Left renal cortex interstitium (tissue), 4 donors: ENCODE results near the gene PRPS1. TPM values are rescaled to one million over a fixed set of nuclear protein-coding genes. Genes with fewer than 3 reads are reported as not detected.
A peak's percentile ranks its signal among the peaks of the same experiment; 100 is the strongest.
"Not testable (repeated sequence)": the region's sequence is repeated elsewhere in the genome, so short reads cannot be mapped to it uniquely, and the experiment has no call there.

ENCODE experiments used
- DNase-seq, 4 donors: peaks; one replicate each; pipeline ENCODE4 v3.0.0-alpha.2; 2013; ENCODE audit warnings: low read depth in 4 of 4, low spot score in 2 of 4, missing footprints in 1 of 4
- polyA plus RNA-seq, 4 donors: library from polyadenylated mRNA; unstranded; fragments of 120-200 nt; gene quantifications; one replicate each; pipeline ENCODE4 v1.2.1, GENCODE V29; 2013; ENCODE audit not compliant: insufficient read length in 4 of 4

Gene PRPS1
- 10 to 100 TPM; 45.6 to 53.5 (median 52.2) TPM for polyA plus RNA-seq

DNA sequence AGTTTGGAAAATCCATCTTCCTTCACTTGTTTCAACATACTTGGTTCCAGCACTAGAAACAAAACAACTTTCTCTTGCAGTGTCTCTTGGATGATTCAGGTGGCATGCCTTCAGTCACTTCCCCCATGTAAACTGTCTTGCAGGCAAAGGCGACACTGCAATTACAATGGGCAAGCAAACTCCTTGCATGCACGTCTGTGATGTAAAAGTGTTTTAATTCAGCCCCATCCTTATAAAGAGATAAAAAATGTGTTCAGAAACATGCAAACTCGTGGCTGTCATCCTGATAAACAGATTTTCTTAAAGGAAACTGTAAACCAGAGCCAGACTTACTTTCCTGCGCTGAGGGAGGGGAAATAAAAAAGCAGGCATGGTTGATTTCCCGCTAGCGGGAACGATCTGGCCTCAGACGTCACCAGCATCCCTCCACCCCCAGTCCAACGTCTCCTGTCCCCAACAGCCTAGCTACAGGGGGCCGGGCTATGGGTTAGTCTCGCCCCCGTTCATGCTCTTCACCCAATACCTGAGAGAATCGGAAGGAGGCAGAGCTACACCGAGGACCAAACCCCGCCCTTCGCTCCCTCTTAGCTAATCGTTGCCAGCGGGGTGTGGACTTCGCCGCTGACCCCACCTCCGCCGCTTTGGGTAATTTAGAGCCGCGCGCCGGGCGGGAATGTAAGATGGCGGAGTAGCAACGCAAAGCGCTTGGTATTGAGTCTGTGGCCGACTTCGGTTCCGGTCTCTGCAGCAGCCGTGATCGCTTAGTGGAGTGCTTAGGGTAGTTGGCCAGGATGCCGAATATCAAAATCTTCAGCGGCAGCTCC, at the start of gene PRPS1:
PRPS1 (plus strand) TSS at position 673 of the 824 bp plus-strand sequence; CDS start at position 792, 119 bp downstream.
- peak; percentile 60 to 87 (median 77) for DNase-seq

- DNase-seq, result no peak
Measured at GRCh38 chrX:107579956-107580355, 48.4 kb upstream of the PRPS1 start.

DNA sequence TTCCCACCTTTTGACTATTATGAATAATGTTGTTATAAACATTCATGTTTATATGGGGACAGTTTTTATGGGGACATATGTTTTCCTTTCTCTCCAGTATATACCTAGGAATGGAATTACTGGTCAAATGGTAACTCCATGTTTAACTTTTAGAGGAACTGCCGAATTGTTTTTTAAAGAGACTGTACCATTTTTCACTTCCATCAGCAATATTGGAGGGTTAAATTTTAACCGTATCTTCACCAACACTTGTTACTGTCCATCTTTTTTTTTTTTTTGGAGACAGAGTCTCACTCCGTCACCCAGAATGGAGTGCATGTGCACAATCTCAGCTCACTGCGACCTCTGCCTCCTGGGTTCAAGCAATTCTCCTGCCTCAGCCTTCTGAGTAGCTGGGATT, 46.4 kb upstream of the PRPS1 start:
- DNase-seq, result no peak

GRCh38 chrX:107589243-107589642, 39.1 kb upstream of the PRPS1 start:
- DNase-seq, result no peak

GRCh38 chrX:107596651-107597050, 31.7 kb upstream of the PRPS1 start:
- DNase-seq, result no peak

- DNase-seq, result no peak
Measured at GRCh38 chrX:107597264-107597663, 31.0 kb upstream of the PRPS1 start.

GRCh38 chrX:107597791-107598190, 30.5 kb upstream of the PRPS1 start:
- no peak for DNase-seq

DNA sequence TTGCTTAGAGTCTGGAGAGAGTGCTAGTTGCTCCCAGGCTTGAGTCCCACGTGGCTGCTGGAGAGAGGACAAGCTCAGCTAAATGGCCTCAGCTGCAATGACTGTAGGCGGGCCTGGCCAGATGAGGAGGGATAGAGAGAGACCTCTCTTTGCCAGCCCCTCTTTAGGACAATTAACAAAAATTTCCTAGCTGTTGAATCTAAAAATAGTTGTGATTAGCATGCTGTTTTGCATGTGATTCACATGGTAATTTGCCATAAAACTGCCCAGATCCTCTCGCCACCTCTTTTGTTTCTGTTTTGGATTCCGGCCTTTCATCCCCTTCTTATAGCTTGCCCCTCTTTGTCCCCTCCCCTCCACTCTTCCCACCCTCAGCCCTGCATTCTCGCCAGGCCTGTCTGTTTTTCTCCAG, 28.9 kb upstream of the PRPS1 start:
- DNase-seq, result no peak

- DNase-seq, result no peak
Measured at GRCh38 chrX:107600366-107600765, 27.9 kb upstream of the PRPS1 start.

GRCh38 chrX:107601326-107601725, 27.0 kb upstream of the PRPS1 start:
- no peak for DNase-seq

DNA sequence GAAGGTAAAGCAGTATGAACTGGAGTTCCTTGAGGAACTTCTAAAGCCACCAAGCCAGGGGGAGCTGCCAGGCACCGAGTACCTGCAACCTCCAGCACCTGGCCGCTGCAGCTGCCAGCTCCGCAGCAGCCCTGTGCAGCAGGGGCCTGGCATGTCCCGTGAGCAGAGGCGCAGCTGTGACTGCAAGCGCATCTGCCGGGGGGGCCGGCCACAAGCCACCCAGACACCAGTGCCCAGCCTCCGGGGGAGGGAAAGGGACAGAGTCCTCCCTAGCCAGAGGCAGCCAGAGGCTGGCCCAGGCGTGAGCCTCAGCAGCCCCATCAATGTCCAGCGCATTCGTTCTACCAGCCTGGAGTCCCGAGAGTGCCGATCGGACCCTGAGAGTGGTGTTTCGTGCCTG, 26.6 kb upstream of the PRPS1 start:
- DNase-seq, result no peak

GRCh38 chrX:107602694-107603239, 25.5 kb upstream of the PRPS1 start:
- no peak for DNase-seq

DNA sequence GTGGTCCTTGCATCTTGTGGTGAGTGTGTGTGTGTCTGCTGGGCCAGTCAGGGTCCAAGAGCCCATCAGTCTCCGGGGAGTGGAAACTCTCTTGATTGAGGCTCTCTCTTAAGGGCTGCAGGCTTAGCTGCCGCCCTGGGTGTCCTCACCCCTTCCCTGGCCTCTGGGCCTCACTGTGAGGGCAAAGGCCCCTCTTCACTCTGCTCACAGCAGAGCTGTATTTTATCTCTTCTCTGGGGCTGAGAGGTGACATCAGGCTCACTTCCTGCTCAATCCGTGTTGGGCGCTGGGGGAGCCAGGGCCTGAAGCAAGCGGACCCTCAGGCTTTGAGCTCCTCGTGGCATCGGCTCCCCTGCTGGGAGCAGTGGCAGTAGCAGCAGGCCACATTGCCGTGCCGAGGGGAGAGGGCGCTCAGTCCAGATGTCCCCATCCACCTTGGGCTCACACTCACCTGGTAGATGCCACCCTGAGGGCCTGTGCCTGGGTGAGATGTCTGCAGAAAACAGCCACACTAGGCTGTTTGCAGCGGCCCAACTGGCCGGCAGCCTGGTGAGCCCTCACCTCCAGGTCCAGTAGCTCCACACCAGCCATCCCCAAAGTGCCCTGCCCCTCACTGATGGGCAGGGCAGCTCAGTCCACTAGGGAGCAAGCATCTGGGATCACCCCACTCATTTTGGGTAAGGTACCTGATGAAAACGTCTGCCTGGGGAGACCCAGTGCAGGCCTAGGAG, 24.7 kb upstream of the PRPS1 start:
- no peak for DNase-seq

GRCh38 chrX:107609061-107609460, 19.2 kb upstream of the PRPS1 start:
- DNase-seq, result not testable (repeated sequence)

DNA sequence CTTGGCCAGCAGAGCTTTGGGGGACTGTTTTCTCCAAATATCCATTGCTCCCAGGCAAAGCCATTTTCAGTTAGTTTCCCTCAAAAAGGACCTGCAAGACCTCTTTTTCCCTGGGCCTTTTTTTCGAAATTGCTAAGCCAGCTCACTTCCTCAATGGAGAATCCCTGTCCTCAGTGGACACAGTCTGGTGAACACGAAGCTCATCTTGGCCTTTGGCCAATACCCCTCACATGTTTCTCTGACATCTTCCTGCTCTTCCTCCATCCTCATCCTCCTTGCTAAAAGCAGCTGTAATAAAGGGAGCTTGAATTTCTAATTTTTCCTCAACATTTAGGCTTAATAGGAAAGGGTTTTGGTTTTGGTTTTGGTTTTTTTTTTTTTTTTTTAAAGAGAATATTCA, 17.6 kb upstream of the PRPS1 start:
- DNase-seq, result no peak

- DNase-seq, result no peak
Measured at GRCh38 chrX:107619885-107620322, 8.4 kb upstream of the PRPS1 start.

GRCh38 chrX:107624893-107625292, 3.4 kb upstream of the PRPS1 start:
- no peak for DNase-seq

GRCh38 chrX:107625739-107626138, 2.6 kb upstream of the PRPS1 start:
- no peak for DNase-seq

GRCh38 chrX:107626481-107626880, 1.8 kb upstream of the PRPS1 start:
- DNase-seq, result no peak

DNA sequence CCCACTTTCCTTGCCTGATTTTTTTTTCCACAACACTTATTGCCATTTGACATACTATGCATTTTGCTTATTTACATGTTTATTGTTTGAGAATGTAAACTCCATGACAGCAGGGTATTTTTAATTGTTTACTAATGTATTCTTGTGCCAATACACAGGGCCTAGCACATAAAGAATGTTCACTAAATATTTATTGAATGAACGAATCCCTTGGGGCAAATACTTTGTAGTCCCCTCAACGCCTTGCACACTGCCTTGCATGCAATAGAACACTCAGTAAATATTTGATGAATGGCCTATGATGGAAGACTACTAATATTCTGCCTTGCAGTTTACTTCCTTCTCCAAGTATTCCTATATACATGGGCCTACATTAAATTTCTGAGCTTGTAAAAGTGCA, 1.4 kb upstream of the PRPS1 start:
- DNase-seq, result no peak
